HepG2 (cell line): ENCODE results near the gene LSM14B. TPM values are rescaled to one million over a fixed set of nuclear protein-coding genes. Genes with fewer than 3 reads are reported as not detected.

Experiments used
- ATAC-seq: fragments of 200-7000 bp; cut with Tn5 transposase; 3 replicates; pipeline ENCODE4 v1.9.1; 2020; ENCODE audit warnings: mild to moderate bottlenecking, moderate library complexity
- BruUV-seq: library from RNA; stranded (reverse); fragments of 400-500 nt; replicated peaks from 2 replicates; lab custom pipeline; 2021; lab: Mats Ljungman, UMichigan
- CTCF ChIA-PET: fragments of 300-600 bp; formaldehyde crosslinking; extraction: SDS; loops from one replicate; lab custom pipeline; 2021; ENCODE audit warnings: low total read pairs, inconsistent platforms, low intra/inter-chr PET ratio; lab: Yijun Ruan, JAX
- POLR2A ChIA-PET: fragments of 350-600 bp; sonication (Branson Sonifier 250); formaldehyde crosslinking; loops from one replicate; lab custom pipeline; 2020; ENCODE audit warnings: antibody characterized with exemption, inconsistent platforms; lab: Yijun Ruan, JAX
- DNase-seq: peaks from one replicate; pipeline ENCODE4 v3.0.0-alpha.2; 2015; ENCODE audit warnings: low spot score
- FAIRE-seq: peaks from 3 replicates; lab custom pipeline; 2011; peaks lifted over from hg19 to GRCh38; lab: Jason Lieb, UNC
- H2AFZ ChIP-seq: one replicate; pipeline ENCODE4 v1.6.1; 2011; ENCODE audit warnings: low read length, inconsistent platforms
- H3K27ac ChIP-seq: fragments of 300-600 bp; 3 replicates; pipeline ENCODE4 v1.8.0; 2011; ENCODE audit warnings: mixed run types, mild to moderate bottlenecking, mixed read lengths, low read length, inconsistent platforms; ENCODE audit not compliant: insufficient read depth; ENCODE audit errors: extremely low read length
- H3K27me3 ChIP-seq, 2 experiments: fragments of 200-600 bp in 1 of 2; 2 replicates in 1 of 2; 3 replicates in 1 of 2; pipeline versions ENCODE4 v1.6.0 to v1.8.0; 2011; ENCODE audit warnings: low read length in 2 of 2, mild to moderate bottlenecking in 2 of 2, moderate library complexity in 2 of 2, inconsistent platforms in 1 of 2; ENCODE audit not compliant: insufficient read depth in 2 of 2, control insufficient read depth in 1 of 2
- H3K36me3 ChIP-seq, 2 experiments: fragments of 200-600 bp in 1 of 2; replicated peaks in 1 of 2; 2 replicates in 1 of 2; 3 replicates in 1 of 2; pipeline versions ENCODE4 v1.5.1 to v1.8.0; 2011; ENCODE audit warnings: low read length in 2 of 2, inconsistent platforms in 1 of 2; ENCODE audit not compliant: insufficient read depth in 2 of 2, control insufficient read depth in 1 of 2
- H3K4me1 ChIP-seq: 2 replicates; pipeline ENCODE4 v1.5.1; 2012; ENCODE audit warnings: low read length, inconsistent platforms; ENCODE audit not compliant: insufficient read depth
- H3K4me2 ChIP-seq: 2 replicates; pipeline ENCODE4 v1.6.0; 2011; ENCODE audit warnings: low read depth, low read length, inconsistent platforms
- H3K4me3 ChIP-seq, 3 experiments: fragments of 200-600 bp in 1 of 3; sonication (generic), shearing (Covaris generic) in 1 of 3; replicated peaks in 1 of 3; 2 replicates each; pipeline ENCODE4 v1.5.1; 2011 to 2016; ENCODE audit warnings: low read length in 3 of 3, inconsistent platforms in 2 of 3, low read depth in 2 of 3, mild to moderate bottlenecking in 2 of 3, control low read depth in 1 of 3, mixed read lengths in 1 of 3; ENCODE audit not compliant: insufficient read depth in 1 of 3
- H3K79me2 ChIP-seq: one replicate; pipeline ENCODE4 v1.6.1; 2011; ENCODE audit warnings: low read length, inconsistent platforms; ENCODE audit not compliant: insufficient read depth
- H3K9ac ChIP-seq: 2 replicates; pipeline ENCODE4 v1.6.0; 2011; ENCODE audit warnings: mild to moderate bottlenecking, low read depth, low read length, inconsistent platforms; ENCODE audit not compliant: insufficient read depth
- H3K9me3 ChIP-seq: 2 replicates; pipeline ENCODE4 v1.5.1; 2012; ENCODE audit warnings: mild to moderate bottlenecking, low read length
- H4K20me1 ChIP-seq: 2 replicates; pipeline ENCODE4 v1.6.0; 2011; ENCODE audit warnings: inconsistent platforms, mild to moderate bottlenecking, low read length, moderate library complexity; ENCODE audit not compliant: insufficient read depth
- DNMT1 ChIP-seq: sonication (generic); formaldehyde crosslinking; IDR thresholded peaks from 2 replicates; pipeline ENCODE4 v1.5.1; 2020; ENCODE audit warnings: mild to moderate bottlenecking, missing genetic modification reagents
- HHEX ChIP-seq: IDR thresholded peaks from 2 replicates; pipeline ENCODE4 v1.6.1; 2016; ENCODE audit warnings: control low read depth
- MIER3 ChIP-seq: IDR thresholded peaks from 2 replicates; pipeline ENCODE4 v1.6.1; 2016; ENCODE audit warnings: missing compliant biosample characterization, borderline replicate concordance
- NPAS2 ChIP-seq: sonication (generic); formaldehyde crosslinking; IDR thresholded peaks from 2 replicates; pipeline ENCODE4 v1.8.0; 2022; ENCODE audit warnings: mild to moderate bottlenecking, missing genetic modification reagents, borderline replicate concordance
- SRY ChIP-seq: sonication (generic); formaldehyde crosslinking; IDR thresholded peaks from 2 replicates; pipeline ENCODE4 v1.8.0; 2022; ENCODE audit warnings: mild to moderate bottlenecking, missing genetic modification reagents
- TCF12 ChIP-seq, 2 experiments: fragments of 450-650 bp in 1 of 2; sonication (generic) in 1 of 2; formaldehyde crosslinking in 1 of 2; IDR thresholded peaks; 2 replicates each; pipeline versions ENCODE4 v1.6.1 to v1.8.0; 2017 to 2022; ENCODE audit warnings: antibody characterized with exemption in 1 of 2, mild to moderate bottlenecking in 1 of 2, missing genetic modification reagents in 1 of 2, moderate library complexity in 1 of 2
- ZNF564 ChIP-seq: sonication (generic); formaldehyde crosslinking; IDR thresholded peaks from 2 replicates; pipeline ENCODE4 v1.8.1; 2023; ENCODE audit warnings: mild to moderate bottlenecking, missing genetic modification reagents
- WGBS: methylation state at CpG from one replicate; pipeline ENCODE4 v1.1.6; 2017; ENCODE audit warnings: low lambda C conversion rate; 5-methylcytosine and 5-hydroxymethylcytosine counted together
- in situ Hi-C: cut with HindIII; loops from 2 replicates; pipeline ENCODE4 v1.10.0; 2017; ENCODE audit warnings: low pct_unique_long_range_greater_than_20kb; ENCODE audit not compliant: extremely low pct_ligation_motif_present
- intact Hi-C: fragments of 100-400 bp; cut with micrococcal nuclease; formaldehyde crosslinking; loops from one replicate; pipeline ENCODE4 v1.10.0; 2022; ENCODE audit not compliant: unreplicated experiment
- polyA plus RNA-seq, 8 experiments: library from polyadenylated mRNA; depleted of rRNA in 3 of 8; stranded (reverse) in 7 of 8; unstranded in 1 of 8; fragments of >200 nt; fragmentation: Illumina TruSeq in 4 of 8; extraction: Trizol in 4 of 8; gene quantifications; 2 replicates each; pipeline versions ENCODE4 v1.2.1 to v1.2.3, GENCODE V29; 2011 to 2016; ENCODE audit warnings: low read depth in 4 of 8, missing spikeins in 1 of 8, mixed read lengths in 1 of 8; ENCODE audit not compliant: insufficient read depth in 1 of 8
- total RNA-seq, 5 experiments: library from RNA; depleted of rRNA; stranded (reverse); fragments of >200 nt; fragmentation: Illumina TruSeq; extraction: Trizol; gene quantifications; 2 replicates each; pipeline ENCODE4 v1.2.3, GENCODE V29; 2016; ENCODE audit warnings: low read depth in 1 of 5
- TF ChIP-seq, protein P1 (sequence below): sonication (generic); formaldehyde crosslinking; IDR thresholded peaks from 2 replicates; pipeline ENCODE4 v1.9.0; 2021; ENCODE audit warnings: mild to moderate bottlenecking, missing genetic modification reagents
- TF ChIP-seq, protein P2 (sequence below): sonication (generic); formaldehyde crosslinking; IDR thresholded peaks from 2 replicates; pipeline ENCODE4 v1.8.0; 2022; ENCODE audit warnings: mild to moderate bottlenecking, missing genetic modification reagents, moderate library complexity
- TF ChIP-seq, protein P3 (sequence below): sonication (generic); formaldehyde crosslinking; IDR thresholded peaks from 2 replicates; pipeline ENCODE4 v1.8.0; 2022; ENCODE audit warnings: missing genetic modification reagents, mild to moderate bottlenecking, borderline replicate concordance
- TF ChIP-seq, protein P4 (sequence below): sonication (generic); formaldehyde crosslinking; IDR thresholded peaks from 2 replicates; pipeline ENCODE4 v1.4.0; 2020; ENCODE audit warnings: missing genetic modification reagents, mild to moderate bottlenecking, borderline replicate concordance

Gene LSM14B
- total and polyA plus RNA-seq, 2 of the 13 experiments (the other 11 are each of a cell fraction or from before 2014, with no cell fraction given), result 43.3 to 79.2 TPM

DNA sequence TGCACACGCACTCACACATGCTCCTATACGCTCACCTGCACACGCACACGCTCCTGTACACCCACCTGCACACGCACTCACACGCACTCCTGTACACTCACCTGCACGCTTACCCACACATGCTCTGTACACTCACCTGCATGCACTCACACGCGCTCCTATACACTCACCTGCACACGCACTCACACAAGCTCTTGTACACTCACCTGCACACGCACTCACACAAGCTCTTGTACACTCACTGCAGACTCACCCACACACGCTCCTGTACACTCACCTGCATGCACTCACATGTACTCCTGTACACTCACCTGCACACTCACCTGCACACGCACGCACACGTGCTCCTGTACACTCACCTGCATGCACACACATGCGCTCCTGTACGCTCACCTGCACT lies 34.6 kb upstream of the LSM14B start:
- Histone ChIP-seq H4K20me1 (no peaks in the 10 kb centered on the region), H3K4me2 (no peak overlapping the region), H2AFZ (no peak overlapping the region), H3K27ac (no peak overlapping the region), H3K36me3 (no peaks in the 10 kb centered on the region), H3K4me1 (peaks cover 13% of the 10 kb centered on the region), H3K79me2 (no peaks in the 10 kb centered on the region), H3K4me3 (no peak overlapping the region), H3K9ac (no peak overlapping the region), H3K9me3 (no peaks in the 10 kb centered on the region), H3K27me3 (peaks cover 13 to 42% of the 10 kb centered on the region in 2 experiments; a peak in 4 of 5 replicates)
- DNase-seq, result no peak
- no TSS peak for BruUV-seq
- intact Hi-C loops (no loop called here), in situ Hi-C loops (no loop called here)
- ChIA-PET CTCF (no interaction called here), POLR2A (interaction anchor here (1.1 to 1.4 kb wide), 3 partner anchors 21 to 34 kb away, joined by 5 to 11 read pairs (median 6); partner anchors contain the start of genes LSM14B and TAF4)
- 83% methylated on average over 17 of the region's 17 CpGs for WGBS
- FAIRE-seq, result no peak
- ATAC-seq, result no peak; the same call in 2 of the 3 replicates
- no peak for TF ChIP-seq MIER3 (CRISPR knock-in tag)
- peak; percentile 72; the same call in 1 of the 2 replicates for TF ChIP-seq DNMT1 (CRISPR knock-in tag)
- TF ChIP-seq HHEX (CRISPR knock-in tag), result no peak
- no peak for TF ChIP-seq TCF12 (IDR thresholded peaks at IDR 0.05)
- no peak for TF ChIP-seq TCF12 (CRISPR knock-in tag; IDR thresholded peaks at IDR 0.05)
- TF ChIP-seq, protein P1, sequence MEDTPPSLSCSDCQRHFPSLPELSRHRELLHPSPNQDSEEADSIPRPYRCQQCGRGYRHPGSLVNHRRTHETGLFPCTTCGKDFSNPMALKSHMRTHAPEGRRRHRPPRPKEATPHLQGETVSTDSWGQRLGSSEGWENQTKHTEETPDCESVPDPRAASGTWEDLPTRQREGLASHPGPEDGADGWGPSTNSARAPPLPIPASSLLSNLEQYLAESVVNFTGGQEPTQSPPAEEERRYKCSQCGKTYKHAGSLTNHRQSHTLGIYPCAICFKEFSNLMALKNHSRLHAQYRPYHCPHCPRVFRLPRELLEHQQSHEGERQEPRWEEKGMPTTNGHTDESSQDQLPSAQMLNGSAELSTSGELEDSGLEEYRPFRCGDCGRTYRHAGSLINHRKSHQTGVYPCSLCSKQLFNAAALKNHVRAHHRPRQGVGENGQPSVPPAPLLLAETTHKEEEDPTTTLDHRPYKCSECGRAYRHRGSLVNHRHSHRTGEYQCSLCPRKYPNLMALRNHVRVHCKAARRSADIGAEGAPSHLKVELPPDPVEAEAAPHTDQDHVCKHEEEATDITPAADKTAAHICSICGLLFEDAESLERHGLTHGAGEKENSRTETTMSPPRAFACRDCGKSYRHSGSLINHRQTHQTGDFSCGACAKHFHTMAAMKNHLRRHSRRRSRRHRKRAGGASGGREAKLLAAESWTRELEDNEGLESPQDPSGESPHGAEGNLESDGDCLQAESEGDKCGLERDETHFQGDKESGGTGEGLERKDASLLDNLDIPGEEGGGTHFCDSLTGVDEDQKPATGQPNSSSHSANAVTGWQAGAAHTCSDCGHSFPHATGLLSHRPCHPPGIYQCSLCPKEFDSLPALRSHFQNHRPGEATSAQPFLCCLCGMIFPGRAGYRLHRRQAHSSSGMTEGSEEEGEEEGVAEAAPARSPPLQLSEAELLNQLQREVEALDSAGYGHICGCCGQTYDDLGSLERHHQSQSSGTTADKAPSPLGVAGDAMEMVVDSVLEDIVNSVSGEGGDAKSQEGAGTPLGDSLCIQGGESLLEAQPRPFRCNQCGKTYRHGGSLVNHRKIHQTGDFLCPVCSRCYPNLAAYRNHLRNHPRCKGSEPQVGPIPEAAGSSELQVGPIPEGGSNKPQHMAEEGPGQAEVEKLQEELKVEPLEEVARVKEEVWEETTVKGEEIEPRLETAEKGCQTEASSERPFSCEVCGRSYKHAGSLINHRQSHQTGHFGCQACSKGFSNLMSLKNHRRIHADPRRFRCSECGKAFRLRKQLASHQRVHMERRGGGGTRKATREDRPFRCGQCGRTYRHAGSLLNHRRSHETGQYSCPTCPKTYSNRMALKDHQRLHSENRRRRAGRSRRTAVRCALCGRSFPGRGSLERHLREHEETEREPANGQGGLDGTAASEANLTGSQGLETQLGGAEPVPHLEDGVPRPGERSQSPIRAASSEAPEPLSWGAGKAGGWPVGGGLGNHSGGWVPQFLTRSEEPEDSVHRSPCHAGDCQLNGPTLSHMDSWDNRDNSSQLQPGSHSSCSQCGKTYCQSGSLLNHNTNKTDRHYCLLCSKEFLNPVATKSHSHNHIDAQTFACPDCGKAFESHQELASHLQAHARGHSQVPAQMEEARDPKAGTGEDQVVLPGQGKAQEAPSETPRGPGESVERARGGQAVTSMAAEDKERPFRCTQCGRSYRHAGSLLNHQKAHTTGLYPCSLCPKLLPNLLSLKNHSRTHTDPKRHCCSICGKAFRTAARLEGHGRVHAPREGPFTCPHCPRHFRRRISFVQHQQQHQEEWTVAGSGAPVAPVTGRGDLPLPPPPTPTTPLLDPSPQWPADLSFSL, result 0 out of 2 replicates have a peak, but pooled peaks have one; percentile 41
- TF ChIP-seq, protein P2, sequence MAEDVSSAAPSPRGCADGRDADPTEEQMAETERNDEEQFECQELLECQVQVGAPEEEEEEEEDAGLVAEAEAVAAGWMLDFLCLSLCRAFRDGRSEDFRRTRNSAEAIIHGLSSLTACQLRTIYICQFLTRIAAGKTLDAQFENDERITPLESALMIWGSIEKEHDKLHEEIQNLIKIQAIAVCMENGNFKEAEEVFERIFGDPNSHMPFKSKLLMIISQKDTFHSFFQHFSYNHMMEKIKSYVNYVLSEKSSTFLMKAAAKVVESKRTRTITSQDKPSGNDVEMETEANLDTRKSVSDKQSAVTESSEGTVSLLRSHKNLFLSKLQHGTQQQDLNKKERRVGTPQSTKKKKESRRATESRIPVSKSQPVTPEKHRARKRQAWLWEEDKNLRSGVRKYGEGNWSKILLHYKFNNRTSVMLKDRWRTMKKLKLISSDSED (CRISPR knock-in tag), result no peak
- TF ChIP-seq, protein P3, sequence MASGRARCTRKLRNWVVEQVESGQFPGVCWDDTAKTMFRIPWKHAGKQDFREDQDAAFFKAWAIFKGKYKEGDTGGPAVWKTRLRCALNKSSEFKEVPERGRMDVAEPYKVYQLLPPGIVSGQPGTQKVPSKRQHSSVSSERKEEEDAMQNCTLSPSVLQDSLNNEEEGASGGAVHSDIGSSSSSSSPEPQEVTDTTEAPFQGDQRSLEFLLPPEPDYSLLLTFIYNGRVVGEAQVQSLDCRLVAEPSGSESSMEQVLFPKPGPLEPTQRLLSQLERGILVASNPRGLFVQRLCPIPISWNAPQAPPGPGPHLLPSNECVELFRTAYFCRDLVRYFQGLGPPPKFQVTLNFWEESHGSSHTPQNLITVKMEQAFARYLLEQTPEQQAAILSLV (CRISPR knock-in tag), result peak; percentile 62; the same call in 1 of the 2 replicates
- no peak for TF ChIP-seq ZNF564
- TF ChIP-seq SRY (CRISPR knock-in tag), result 0 out of 2 replicates have a peak, but pooled peaks have one; percentile 6
- TF ChIP-seq, protein P4, sequence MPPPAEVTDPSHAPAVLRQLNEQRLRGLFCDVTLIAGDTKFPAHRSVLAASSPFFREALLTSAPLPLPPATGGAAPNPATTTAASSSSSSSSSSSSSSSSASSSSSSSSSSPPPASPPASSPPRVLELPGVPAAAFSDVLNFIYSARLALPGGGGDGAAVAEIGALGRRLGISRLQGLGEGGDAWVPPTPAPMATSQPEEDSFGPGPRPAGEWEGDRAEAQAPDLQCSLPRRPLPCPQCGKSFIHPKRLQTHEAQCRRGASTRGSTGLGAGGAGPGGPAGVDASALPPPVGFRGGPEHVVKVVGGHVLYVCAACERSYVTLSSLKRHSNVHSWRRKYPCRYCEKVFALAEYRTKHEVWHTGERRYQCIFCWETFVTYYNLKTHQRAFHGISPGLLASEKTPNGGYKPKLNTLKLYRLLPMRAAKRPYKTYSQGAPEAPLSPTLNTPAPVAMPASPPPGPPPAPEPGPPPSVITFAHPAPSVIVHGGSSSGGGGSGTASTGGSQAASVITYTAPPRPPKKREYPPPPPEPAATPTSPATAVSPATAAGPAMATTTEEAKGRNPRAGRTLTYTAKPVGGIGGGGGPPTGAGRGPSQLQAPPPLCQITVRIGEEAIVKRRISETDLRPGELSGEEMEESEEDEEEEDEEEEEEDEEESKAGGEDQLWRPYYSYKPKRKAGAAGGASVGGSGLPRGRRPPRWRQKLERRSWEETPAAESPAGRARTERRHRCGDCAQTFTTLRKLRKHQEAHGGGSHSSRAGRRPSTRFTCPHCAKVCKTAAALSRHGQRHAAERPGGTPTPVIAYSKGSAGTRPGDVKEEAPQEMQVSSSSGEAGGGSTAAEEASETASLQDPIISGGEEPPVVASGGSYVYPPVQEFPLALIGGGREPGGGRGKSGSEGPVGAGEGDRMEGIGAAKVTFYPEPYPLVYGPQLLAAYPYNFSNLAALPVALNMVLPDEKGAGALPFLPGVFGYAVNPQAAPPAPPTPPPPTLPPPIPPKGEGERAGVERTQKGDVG (CRISPR knock-in tag), result no peak
- TF ChIP-seq NPAS2 (CRISPR knock-in tag), result 0 out of 2 replicates have a peak, but pooled peaks have one; percentile 55
